ENCODE data around the gene ACACB. TPM values are rescaled to one million over a fixed set of nuclear protein-coding genes. Genes with fewer than 3 reads are reported as not detected.
A peak's percentile ranks its signal among the peaks of the same experiment; 100 is the strongest.

ACACB gene
- polyA plus RNA-seq, 2 of the 4 experiments (the other 2 are of a cell fraction): 6.8 to 7.6 TPM

DNA sequence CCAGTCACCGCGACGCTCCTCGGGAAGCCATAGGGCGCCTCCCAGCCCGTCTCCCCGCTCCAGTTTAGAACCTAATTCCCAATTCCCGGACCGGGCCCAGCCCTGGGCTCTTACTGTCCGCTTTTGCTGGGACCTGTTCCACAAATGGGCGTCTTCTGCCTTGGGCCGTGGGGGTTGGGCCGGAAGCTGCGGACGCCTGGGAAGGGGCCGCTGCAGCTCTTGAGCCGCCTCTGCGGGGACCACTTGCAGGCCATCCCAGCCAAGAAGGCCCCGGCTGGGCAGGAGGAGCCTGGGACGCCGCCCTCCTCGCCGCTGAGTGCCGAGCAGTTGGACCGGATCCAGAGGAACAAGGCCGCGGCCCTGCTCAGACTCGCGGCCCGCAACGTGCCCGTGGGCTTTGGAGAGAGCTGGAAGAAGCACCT lies 18.2 kb upstream of the ACACB start:
- Histone ChIP-seq H3K4me3 (peak overlapping the region; percentile 91), H3K4me2 (peak overlapping the region; percentile 87), H3K4me1 (peaks cover 7% of the 10 kb centered on the region; the same call in 2 of the 3 replicates), H3K9me3 (no peaks in the 10 kb centered on the region), H3K27ac (peak overlapping the region; percentile 76 to 91)
- FAIRE-seq (no peak), ATAC-seq (peak; percentile 40 to 55; a peak in 5 of 6 replicates), DNase-seq (ENCODE audit: low read depth in 1 of 2, low spot score in 1 of 2) (peak in 1 of 2 experiments; percentile 22)
- ChIA-PET POLR2A (interaction anchor here (1.0 to 1.5 kb wide), 3 partner anchors 14 to 248 kb away, joined by 3 to 5 read pairs (median 3); partner anchors contain the start of gene SSH1), CTCF (interaction anchor here (0.8 to 1.9 kb wide), 4 partner anchors 14 to 290 kb away, joined by 3 to 17 read pairs (median 4); no protein-coding TSS in a partner anchor)
- TF ChIP-seq ZFP36 (IDR thresholded peaks at IDR 0.05; ENCODE audit: borderline replicate concordance, partially characterized antibody): no peak
- TF ChIP-seq JUN (IDR thresholded peaks at IDR 0.05): peak in 1 of 2 experiments; percentile 47; a peak in 2 of 5 replicates
- TF ChIP-seq GATA3 (IDR thresholded peaks at IDR 0.05; ENCODE audit: borderline replicate concordance): peak; percentile 27; the same call in 1 of the 2 replicates
- peak; percentile 73; the same call in 1 of the 2 replicates for TF ChIP-seq PHF8 (IDR thresholded peaks at IDR 0.05; ENCODE audit: borderline replicate concordance, low read depth)
- WGBS (ENCODE audit: missing lambda C conversion rate): 2% methylated on average over 29 of the region's 32 CpGs

DNA sequence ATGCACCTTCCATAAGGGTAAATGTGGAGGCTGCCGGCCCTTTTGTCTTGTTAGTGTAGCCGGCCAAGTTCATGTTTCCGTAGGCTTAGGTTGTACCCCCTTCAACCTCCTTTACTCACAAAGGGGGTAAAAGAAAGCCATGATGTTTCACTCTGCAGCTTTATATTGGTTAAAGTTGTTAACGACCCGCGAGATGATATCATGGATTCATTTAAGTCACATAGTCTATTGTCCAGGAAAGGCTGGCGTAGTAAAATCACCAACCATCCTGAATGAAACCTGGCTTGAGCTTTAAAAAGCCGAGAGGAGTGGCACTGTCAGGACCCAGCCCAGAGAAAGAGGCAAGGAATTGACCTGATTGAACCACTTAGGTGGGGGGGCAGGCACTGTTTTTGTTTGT lies 17.7 kb upstream of the ACACB start:
- DNase-seq (ENCODE audit: low read depth in 1 of 2, low spot score in 1 of 2) (no peak), FAIRE-seq (no peak), ATAC-seq (no peak; a peak in 1 of 6 replicates)
- Histone ChIP-seq H3K9me3 (no peaks in the 10 kb centered on the region), H3K4me2 (peak overlapping the region; percentile 87), H3K4me1 (peaks cover 7% of the 10 kb centered on the region; the same call in 2 of the 3 replicates), H3K4me3 (peak overlapping the region; percentile 91), H3K27ac (peak overlapping the region; percentile 76 to 91)
- CTCF ChIA-PET: interaction anchor here (0.6 to 1.9 kb wide), 7 partner anchors 13 to 486 kb away, joined by 3 to 17 read pairs (median 3); no protein-coding TSS in a partner anchor
- TF ChIP-seq NPAS2 (CRISPR knock-in tag; IDR thresholded peaks at IDR 0.05; ENCODE audit: borderline replicate concordance) (no peak), PHF8 (IDR thresholded peaks at IDR 0.05; ENCODE audit: borderline replicate concordance, low read depth) (0 out of 2 replicates have a peak, but pooled peaks have one; percentile 39)
- WGBS (ENCODE audit: missing lambda C conversion rate): 28% methylated on average over 8 of the region's 8 CpGs
- POLR2A ChIA-PET: interaction anchor here (1.0 to 1.5 kb wide), 2 partner anchors 13 to 241 kb away, joined by 3 to 5 read pairs; partner anchors contain the start of gene SSH1

DNA sequence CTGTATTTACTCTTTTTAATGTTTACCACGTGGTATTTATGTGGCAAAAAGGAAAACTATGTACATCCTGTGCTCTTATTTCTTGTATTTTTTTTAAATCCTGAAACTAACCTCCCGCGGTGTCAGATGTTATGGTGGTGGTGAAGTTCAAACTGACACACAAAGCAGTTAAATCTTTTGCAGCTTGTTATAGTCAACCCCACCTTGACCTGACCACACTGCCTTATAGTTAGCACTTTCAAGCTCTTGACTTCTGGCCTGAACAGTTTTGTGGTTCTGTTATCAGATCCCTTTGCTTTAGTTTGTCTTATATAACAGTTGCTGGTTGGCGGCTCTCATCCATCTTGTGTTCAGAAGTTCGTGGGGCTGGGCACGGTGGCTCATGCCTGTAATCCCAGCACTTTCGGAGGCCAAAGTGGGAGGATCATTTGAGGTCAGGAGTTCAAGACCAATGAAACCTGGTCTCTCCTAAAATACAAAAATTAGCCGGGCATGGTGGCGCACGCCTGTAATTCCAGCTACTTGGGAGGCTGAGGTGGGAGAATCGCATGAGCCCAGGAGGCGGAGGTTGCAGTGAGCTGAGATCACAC lies 16.9 kb upstream of the ACACB start:
- 88% methylated on average over 12 of the region's 12 CpGs for WGBS (ENCODE audit: missing lambda C conversion rate)
- CTCF ChIA-PET: interaction anchor here (1.0 to 1.9 kb wide), 5 partner anchors 13 to 587 kb away, joined by 3 to 17 read pairs (median 4); no protein-coding TSS in a partner anchor

DNA sequence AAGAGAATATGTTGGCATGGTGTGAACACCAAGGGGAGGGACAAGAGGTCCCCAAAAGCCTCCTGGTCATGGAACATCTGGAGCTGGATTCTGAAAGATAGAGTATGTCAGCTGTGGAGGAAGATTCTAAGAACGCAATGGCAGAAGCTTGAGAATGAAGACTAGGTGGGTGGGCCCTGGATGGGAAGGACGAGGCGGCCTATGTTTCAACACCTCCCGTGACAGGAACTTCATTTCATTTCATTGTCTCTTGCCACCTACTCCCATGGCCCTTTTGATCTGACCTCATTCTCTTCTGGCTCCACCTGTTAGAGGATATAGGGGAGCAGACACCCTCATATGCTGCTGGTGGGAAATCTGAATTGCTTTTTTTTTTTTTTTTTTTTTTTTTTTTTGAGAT lies 15.6 kb upstream of the ACACB start:
- Histone ChIP-seq H3K27ac (no peak overlapping the region), H3K4me2 (no peak overlapping the region), H3K4me3 (no peak overlapping the region), H3K4me1 (peaks cover 7% of the 10 kb centered on the region; the same call in 2 of the 3 replicates), H3K9me3 (no peaks in the 10 kb centered on the region)
- TF ChIP-seq FOSB (CRISPR knock-in tag; IDR thresholded peaks at IDR 0.05) (no peak), EP300 (IDR thresholded peaks at IDR 0.05) (no peak), ZC3H11A (IDR thresholded peaks at IDR 0.05) (no peak), BHLHE40 (IDR thresholded peaks at IDR 0.05; ENCODE audit: low read depth, low read length) (no peak), HDAC2 (IDR thresholded peaks at IDR 0.05) (no peak), POLR2AphosphoS2 (conservative IDR thresholded peaks at IDR 0.05; ENCODE audit: low read length) (no peak)
- FAIRE-seq (no peak), ATAC-seq (no peak), DNase-seq (ENCODE audit: low read depth in 1 of 2, low spot score in 1 of 2) (no peak)
- WGBS (ENCODE audit: missing lambda C conversion rate): 95% methylated on average over 4 of the region's 4 CpGs
- CTCF ChIA-PET: interaction anchor here (0.6 to 1.1 kb wide), 4 partner anchors 51 to 588 kb away, joined by 3 to 4 read pairs (median 4); no protein-coding TSS in a partner anchor
- POLR2A ChIA-PET: no interaction called here

More for the DNA sequence above, 16.9 kb upstream of the ACACB start:
- TF ChIP-seq NFE2L2 (conservative IDR thresholded peaks at IDR 0.05; ENCODE audit: low read length) (no peak), JUNB (IDR thresholded peaks at IDR 0.05) (no peak), ZFP36 (IDR thresholded peaks at IDR 0.05; ENCODE audit: borderline replicate concordance, partially characterized antibody) (no peak), KDM5A (IDR thresholded peaks at IDR 0.05) (no peak), MAFK (IDR thresholded peaks at IDR 0.05; ENCODE audit: partially characterized antibody) (no peak), ZC3H11A (IDR thresholded peaks at IDR 0.05) (no peak), SREBF2 (IDR thresholded peaks at IDR 0.05) (no peak), FOSB (CRISPR knock-in tag; IDR thresholded peaks at IDR 0.05) (no peak)
- TF ChIP-seq, protein P1, sequence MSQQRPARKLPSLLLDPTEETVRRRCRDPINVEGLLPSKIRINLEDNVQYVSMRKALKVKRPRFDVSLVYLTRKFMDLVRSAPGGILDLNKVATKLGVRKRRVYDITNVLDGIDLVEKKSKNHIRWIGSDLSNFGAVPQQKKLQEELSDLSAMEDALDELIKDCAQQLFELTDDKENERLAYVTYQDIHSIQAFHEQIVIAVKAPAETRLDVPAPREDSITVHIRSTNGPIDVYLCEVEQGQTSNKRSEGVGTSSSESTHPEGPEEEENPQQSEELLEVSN (IDR thresholded peaks at IDR 0.05; ENCODE audit: borderline replicate concordance, low read depth): no peak
- TF ChIP-seq, protein P2, sequence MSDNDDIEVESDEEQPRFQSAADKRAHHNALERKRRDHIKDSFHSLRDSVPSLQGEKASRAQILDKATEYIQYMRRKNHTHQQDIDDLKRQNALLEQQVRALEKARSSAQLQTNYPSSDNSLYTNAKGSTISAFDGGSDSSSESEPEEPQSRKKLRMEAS (IDR thresholded peaks at IDR 0.05): no peak
- peaks cover 7% of the 10 kb centered on the region; the same call in 2 of the 3 replicates for H3K4me1 ChIP-seq
- ATAC-seq (no peak), FAIRE-seq (no peak), DNase-seq (ENCODE audit: low read depth in 1 of 2, low spot score in 1 of 2) (no peak)
- H3K9me3 ChIP-seq: no peaks in the 10 kb centered on the region
- POLR2A ChIA-PET: interaction anchor here (1.5 kb wide), 1 partner anchor 12 kb away, joined by 5 read pairs; no protein-coding TSS in a partner anchor
- H3K27ac ChIP-seq: peak overlapping the region in 1 of 2 experiments; percentile 76; a peak in 1 of 6 replicates
- H3K4me2 ChIP-seq: peak overlapping the region; percentile 87
- H3K4me3 ChIP-seq: peak overlapping the region; percentile 91
